H1 (cell line): ENCODE data around the gene PTCD3. TPM values are rescaled to one million over a fixed set of nuclear protein-coding genes. Genes with fewer than 3 reads are reported as not detected.

Experiments used
- CTCF ChIA-PET: fragments of 300-600 bp; sonication (Branson Sonifier 250); formaldehyde crosslinking; loops from one replicate; lab custom pipeline; 2021; ENCODE audit not compliant: partially characterized antibody; lab: Charles Lee
- POLR2A ChIA-PET: fragments of 300-600 bp; sonication (Branson Sonifier 250); formaldehyde crosslinking; loops from one replicate; lab custom pipeline; 2021; ENCODE audit warnings: inconsistent platforms; ENCODE audit not compliant: partially characterized antibody; lab: Charles Lee
- DNase-seq, 2 experiments: peaks; one replicate each; pipeline versions ENCODE4 v3.0.0 to v3.0.0-alpha.2; 2010 to 2022; ENCODE audit warnings: low spot score in 2 of 2, low read depth in 1 of 2, mixed read lengths in 1 of 2
- FAIRE-seq: peaks from 2 replicates; lab custom pipeline; 2011; peaks lifted over from hg19 to GRCh38; lab: Jason Lieb, UNC
- H2AFZ ChIP-seq: 2 replicates; pipeline ENCODE4 v1.8.1; 2012; ENCODE audit warnings: low read length, inconsistent platforms
- H2AK5ac ChIP-seq: 2 replicates; pipeline ENCODE4 v1.6.1; 2013; ENCODE audit warnings: low read depth, low read length
- H2BK120ac ChIP-seq: replicated peaks from 2 replicates; pipeline ENCODE3; 2013; ENCODE audit warnings: low read depth, low read length, inconsistent platforms
- H2BK12ac ChIP-seq: 2 replicates; pipeline ENCODE4 v1.6.1; 2013; ENCODE audit warnings: low read depth, low read length
- H2BK15ac ChIP-seq: 2 replicates; pipeline ENCODE4 v1.6.1; 2013; ENCODE audit warnings: low read length
- H2BK20ac ChIP-seq: 2 replicates; pipeline ENCODE4 v1.6.1; 2013; ENCODE audit warnings: low read length
- H2BK5ac ChIP-seq: 2 replicates; pipeline ENCODE4 v1.6.1; 2013; ENCODE audit warnings: low read depth, low read length
- H3K14ac ChIP-seq: 2 replicates; pipeline ENCODE4 v1.6.1; 2013; ENCODE audit warnings: inconsistent platforms; ENCODE audit not compliant: insufficient read length
- H3K18ac ChIP-seq: 2 replicates; pipeline ENCODE4 v1.6.1; 2013; ENCODE audit warnings: low read length; ENCODE audit errors: extremely low read depth
- H3K23ac ChIP-seq: 2 replicates; pipeline ENCODE4 v1.6.1; 2013; ENCODE audit warnings: inconsistent platforms; ENCODE audit not compliant: insufficient read length
- H3K23me2 ChIP-seq: 2 replicates; pipeline ENCODE4 v1.6.1; 2013; ENCODE audit warnings: low read depth, low read length
- H3K27ac ChIP-seq: 2 replicates; pipeline ENCODE4 v1.6.1; 2011; ENCODE audit warnings: low read depth, low read length, inconsistent platforms
- H3K27me3 ChIP-seq, 4 experiments: replicated peaks in 1 of 4; 1 replicate in 1 of 4; 2 replicates in 3 of 4; pipeline versions ENCODE4 v1.6.1 to v1.8.1; 2011 to 2013; ENCODE audit warnings: low read length in 3 of 4, mild to moderate bottlenecking in 3 of 4, inconsistent platforms in 2 of 4, mixed read lengths in 2 of 4, moderate library complexity in 1 of 4; ENCODE audit not compliant: control insufficient read depth in 3 of 4, insufficient read depth in 3 of 4; ENCODE audit errors: extremely low read depth in 1 of 4
- H3K36me3 ChIP-seq, 4 experiments: 2 replicates each; pipeline versions ENCODE4 v1.6.1 to v1.8.1; 2011 to 2013; ENCODE audit warnings: mild to moderate bottlenecking in 4 of 4, low read length in 3 of 4, moderate library complexity in 2 of 4, control low read depth in 1 of 4, inconsistent platforms in 1 of 4; ENCODE audit not compliant: insufficient read depth in 4 of 4, control insufficient read depth in 2 of 4
- H3K4ac ChIP-seq: replicated peaks from 2 replicates; pipeline ENCODE3; 2013; ENCODE audit warnings: low read length, low read depth, mixed read lengths, inconsistent platforms; ENCODE audit not compliant: insufficient read length
- H3K4me1 ChIP-seq, 4 experiments: replicated peaks in 1 of 4; 1 replicate in 1 of 4; 2 replicates in 3 of 4; pipeline versions ENCODE4 v1.6.1 to v1.8.1; 2011 to 2013; ENCODE audit warnings: low read length in 3 of 4, inconsistent platforms in 2 of 4, mixed read lengths in 1 of 4; ENCODE audit not compliant: insufficient read depth in 4 of 4, control insufficient read depth in 3 of 4
- H3K4me2 ChIP-seq, 2 experiments: 2 replicates each; pipeline versions ENCODE4 v1.6.1 to v1.8.1; 2011 to 2013; ENCODE audit warnings: low read depth in 2 of 2, low read length in 2 of 2, control low read depth in 1 of 2, inconsistent platforms in 1 of 2, mild to moderate bottlenecking in 1 of 2; ENCODE audit not compliant: insufficient read depth in 1 of 2
- H3K4me3 ChIP-seq, 4 experiments: fragments of 200-600, 300-600 bp in 1 of 4; sonication (generic), shearing (Covaris generic), sonication (Bioruptor Twin) in 1 of 4; 2 replicates each; pipeline versions ENCODE4 v1.5.1 to v1.8.1; 2011 to 2016; ENCODE audit warnings: low read length in 4 of 4, low read depth in 3 of 4, control low read depth in 2 of 4, inconsistent platforms in 2 of 4, mild to moderate bottlenecking in 2 of 4, mixed read lengths in 1 of 4, moderate library complexity in 1 of 4; ENCODE audit not compliant: insufficient read depth in 2 of 4; ENCODE audit errors: extremely low read depth in 1 of 4
- H3K56ac ChIP-seq: replicated peaks from 2 replicates; pipeline ENCODE3; 2013; ENCODE audit warnings: low read depth, mild to moderate bottlenecking, mixed read lengths, low read length, inconsistent platforms; ENCODE audit not compliant: insufficient read length
- H3K79me1 ChIP-seq: 2 replicates; pipeline ENCODE4 v1.6.1; 2013; ENCODE audit warnings: low read depth, low read length, control low read depth
- H3K79me2 ChIP-seq, 2 experiments: 2 replicates each; pipeline versions ENCODE4 v1.6.1 to v1.8.1; 2012 to 2013; ENCODE audit warnings: low read length in 2 of 2, mild to moderate bottlenecking in 2 of 2, inconsistent platforms in 1 of 2; ENCODE audit not compliant: insufficient read depth in 2 of 2, control insufficient read depth in 1 of 2
- H3K9ac ChIP-seq, 4 experiments: replicated peaks in 1 of 4; 1 replicate in 1 of 4; 2 replicates in 3 of 4; pipeline versions ENCODE4 v1.6.1 to v1.8.1; 2011 to 2013; ENCODE audit warnings: low read depth in 3 of 4, low read length in 3 of 4, control low read depth in 2 of 4, mild to moderate bottlenecking in 2 of 4, moderate library complexity in 2 of 4, inconsistent platforms in 1 of 4; ENCODE audit errors: extremely low read depth in 1 of 4
- H3K9me3 ChIP-seq, 2 experiments: 2 replicates each; pipeline versions ENCODE4 v1.6.1 to v1.8.1; 2012 to 2013; ENCODE audit warnings: mild to moderate bottlenecking in 2 of 2, moderate library complexity in 2 of 2, control low read depth in 1 of 2, inconsistent platforms in 1 of 2, low read depth in 1 of 2, low read length in 1 of 2, mixed read lengths in 1 of 2; ENCODE audit not compliant: insufficient read depth in 2 of 2
- H4K20me1 ChIP-seq, 2 experiments: replicated peaks in 1 of 2; 2 replicates each; pipeline versions ENCODE3 to v1.8.1; 2011 to 2013; ENCODE audit warnings: inconsistent platforms in 2 of 2, low read length in 2 of 2, mild to moderate bottlenecking in 1 of 2; ENCODE audit not compliant: insufficient read depth in 2 of 2, control insufficient read depth in 1 of 2
- H4K5ac ChIP-seq: 2 replicates; pipeline ENCODE4 v1.6.1; 2013; ENCODE audit warnings: low read length, low read depth, mixed read lengths, inconsistent platforms; ENCODE audit not compliant: insufficient read length
- H4K8ac ChIP-seq: 2 replicates; pipeline ENCODE4 v1.8.0; 2013; ENCODE audit warnings: mild to moderate bottlenecking, moderate library complexity, low read length, inconsistent platforms; ENCODE audit not compliant: insufficient read depth; ENCODE audit errors: extremely low read depth
- H4K91ac ChIP-seq: replicated peaks from 2 replicates; pipeline ENCODE3; 2013; ENCODE audit warnings: low read length, mixed read lengths, inconsistent platforms; ENCODE audit not compliant: insufficient read length
- BACH1 ChIP-seq: IDR thresholded peaks from 2 replicates; pipeline ENCODE4 v1.6.1; 2012; ENCODE audit warnings: low read length, improper control_type of control experiment
- SIX5 ChIP-seq: IDR thresholded peaks from 2 replicates; pipeline ENCODE4 v1.6.1; 2011; ENCODE audit warnings: mild to moderate bottlenecking, low read depth, low read length
- SRF ChIP-seq: IDR thresholded peaks from 2 replicates; pipeline ENCODE4 v1.6.1; 2011; ENCODE audit warnings: mild to moderate bottlenecking, low read depth, low read length, moderate library complexity
- WGBS, 2 experiments: shearing (Covaris generic) in 1 of 2; methylation state at CpG; one replicate each; pipeline versions ENCODE4 v1.1.6 to v1.1.7; 2013 to 2015; ENCODE audit warnings: low lambda C conversion rate in 2 of 2, mixed read lengths in 2 of 2, inconsistent platforms in 1 of 2, low coverage in 1 of 2, missing lambda C conversion rate in 1 of 2; ENCODE audit not compliant: insufficient replicate concordance in 2 of 2, insufficient coverage in 1 of 2, insufficient read length in 1 of 2; ENCODE audit errors: extremely low coverage in 1 of 2, missing lambda C conversion rate in 1 of 2; 5-methylcytosine and 5-hydroxymethylcytosine counted together
- polyA plus RNA-seq, 7 experiments: library from polyadenylated mRNA; depleted of rRNA in 3 of 7; stranded (reverse) in 5 of 7; unstranded in 2 of 7; fragments of >200 nt in 5 of 7; fragments of 200-250 nt in 2 of 7; gene quantifications; 1 replicate in 5 of 7; 2 replicates in 1 of 7; 4 replicates in 1 of 7; pipeline versions ENCODE4 v1.2.1 to v1.2.3, GENCODE V29; 2011 to 2013; ENCODE audit warnings: missing spikeins in 2 of 7, mixed read lengths in 2 of 7
- total RNA-seq: library from RNA; stranded (reverse); fragmentation: NEBNext Ultra II Directional; extraction: Animal tissue kit (Norgen Biotek cat#: 25700); gene quantifications from 2 replicates; pipeline ENCODE4 v1.2.1, GENCODE V29; 2021

Gene PTCD3
- total and polyA plus RNA-seq, 2 of the 8 experiments (the other 6 are each of a cell fraction or from before 2014, with no cell fraction given) = 64.3 to 192 TPM

- Histone ChIP-seq H3K36me3 (peaks cover 41 to 78% (median 59%) of the 10 kb centered on the region in 4 experiments; a peak in 7 of 8 replicates), H3K14ac (no peak overlapping the region), H2BK20ac (no peak overlapping the region), H3K4ac (no peak overlapping the region), H2BK12ac (no peak overlapping the region), H2AFZ (no peak overlapping the region), H3K23me2 (no peaks in the 10 kb centered on the region), H3K4me2 (no peak overlapping the region), H3K23ac (no peak overlapping the region), H3K18ac (no peak overlapping the region), H3K4me3 (no peak overlapping the region), H2BK5ac (no peak overlapping the region), H4K5ac (no peak overlapping the region), H4K20me1 (peaks cover 0 to 9% of the 10 kb centered on the region in 2 experiments), H3K27ac (no peak overlapping the region), H2AK5ac (no peak overlapping the region), H4K8ac (no peak overlapping the region), H3K9me3 (no peaks in the 10 kb centered on the region), H3K79me1 (no peaks in the 10 kb centered on the region), H3K4me1 (no peaks in the 10 kb centered on the region), H2BK120ac (no peak overlapping the region), H3K79me2 (no peaks in the 10 kb centered on the region), H3K56ac (no peak overlapping the region), H3K9ac (no peak overlapping the region), H2BK15ac (no peak overlapping the region), H4K91ac (no peak overlapping the region), H3K27me3 (no peaks in the 10 kb centered on the region)
- ChIA-PET CTCF (no interaction called here), POLR2A (no interaction called here)
- 92% methylated on average over 4 of the region's 4 CpGs; no CpG with 5 or more reads in 1 of the 2 experiments for WGBS, 2 experiments
- FAIRE-seq = no peak
- TF ChIP-seq SIX5 (no peak), BACH1 (no peak), SRF (no peak)
- DNase-seq = no peak
Observed at GRCh38 chr2:86139981-86140380, 33.9 kb downstream of the PTCD3 start.
